ENCODE results near the gene CCDC187. TPM values are rescaled to one million over a fixed set of nuclear protein-coding genes. Genes with fewer than 3 reads are reported as not detected.
"Not testable (repeated sequence)": the region's sequence is repeated elsewhere in the genome, so short reads cannot be mapped to it uniquely, and the experiment has no call there.

CCDC187 gene
- total RNA-seq, 1 donor from 2014 or later = not detected

DNA sequence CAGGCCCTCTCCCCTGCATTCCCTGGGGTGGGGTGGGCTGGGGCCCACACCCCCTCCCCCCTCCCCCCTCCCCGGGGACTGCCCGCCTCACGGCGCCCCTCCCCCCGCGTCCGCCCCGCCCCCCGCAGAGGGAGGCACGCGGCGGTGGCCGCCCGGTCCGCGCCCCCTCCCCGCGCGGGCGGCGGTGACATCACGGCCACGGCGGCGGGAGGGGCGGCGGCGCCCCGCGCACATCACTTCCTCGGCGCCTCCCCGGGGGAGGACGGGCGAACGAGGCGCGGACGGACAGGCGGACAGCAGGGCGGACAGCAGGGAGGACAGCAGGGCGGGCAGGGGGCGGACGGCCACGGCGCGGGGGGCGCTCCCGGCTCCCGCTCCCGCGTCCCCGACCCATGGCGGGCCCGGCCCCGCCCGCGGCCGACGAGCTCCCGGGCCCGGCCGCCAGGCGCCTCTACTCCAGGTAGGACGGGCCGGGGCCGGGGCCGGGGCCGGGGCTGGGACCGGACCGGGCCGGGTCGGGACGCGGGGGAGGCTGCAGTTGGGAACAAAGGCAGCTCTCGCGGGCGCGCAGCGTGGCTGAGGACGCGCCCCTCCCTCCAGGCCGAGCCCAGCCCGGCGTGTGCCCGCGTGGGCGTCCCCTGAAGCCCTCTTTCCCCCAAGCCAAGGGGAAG, 23.5 kb upstream of the CCDC187 start, which contains the start of gene GPSM1:
TSS of gene GPSM1 (plus strand) at position 236 of the 671 bp plus-strand sequence. CDS start at position 393, 157 bp downstream.
- no peak for DNase-seq (ENCODE audit: low read depth, low spot score)

DNA sequence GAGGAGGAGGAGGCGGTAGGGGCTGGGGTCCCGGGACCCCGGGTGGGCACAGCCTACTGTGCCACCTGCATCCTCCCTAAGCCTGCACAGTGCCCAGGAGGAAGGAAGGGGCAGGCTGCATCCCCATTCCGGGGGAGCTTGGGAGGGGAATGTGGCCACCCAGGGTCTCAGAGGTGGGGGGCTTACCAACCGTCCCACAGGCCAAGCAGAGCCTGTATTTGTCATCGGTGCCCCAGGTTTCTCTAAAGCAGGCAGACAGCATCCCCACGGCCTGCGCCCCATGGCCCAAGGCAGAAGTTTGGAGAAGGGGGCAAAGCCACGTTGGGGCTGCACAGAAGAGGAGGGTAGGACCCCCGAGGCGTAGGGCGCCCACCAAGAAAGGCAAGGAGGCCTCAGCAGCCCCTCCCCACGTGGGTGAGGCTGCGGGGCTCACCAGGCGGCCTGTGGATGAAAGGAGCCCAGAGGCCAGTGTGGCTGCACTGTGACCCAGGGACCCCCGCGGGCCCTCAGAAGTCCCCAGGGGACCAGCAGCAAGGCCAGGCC, 22.9 kb upstream of the CCDC187 start:
- no peak for DNase-seq (ENCODE audit: low read depth, low spot score)

DNA sequence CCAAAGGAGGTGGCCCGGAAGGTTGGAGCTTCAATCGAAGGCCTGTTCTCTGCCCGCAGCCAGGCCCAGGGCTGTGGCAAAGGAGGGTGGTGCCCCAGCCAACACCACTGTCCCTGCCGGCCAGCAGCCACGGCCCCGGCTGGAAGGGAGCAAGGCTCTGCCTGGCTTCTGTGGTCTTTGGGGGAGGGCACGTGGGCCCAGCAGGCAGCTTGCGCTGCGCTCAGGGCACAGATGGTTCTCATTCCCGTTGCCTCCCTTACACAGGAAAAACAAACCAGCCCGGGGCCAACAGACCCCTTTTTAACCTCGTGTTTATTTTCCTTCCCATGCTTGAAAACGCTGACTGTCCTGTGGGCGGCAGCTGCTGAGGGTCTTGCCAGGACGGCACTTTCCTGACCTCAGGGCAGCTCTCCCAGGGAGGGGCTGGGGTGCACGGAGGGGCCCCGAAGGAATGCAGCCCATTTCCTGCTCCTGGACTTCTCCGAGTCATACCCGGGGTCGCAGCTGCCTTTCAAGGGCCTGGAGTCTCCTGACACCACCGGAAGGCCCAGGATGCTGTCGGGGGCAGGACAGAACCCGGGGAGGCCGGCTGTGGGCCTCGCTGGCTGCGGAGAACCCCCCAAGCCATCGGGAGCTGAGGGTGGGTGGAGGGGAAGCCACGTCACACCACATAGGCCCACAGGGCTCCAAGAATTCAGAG, 22.3 kb upstream of the CCDC187 start:
- DNase-seq (ENCODE audit: low read depth, low spot score) = no peak

DNA sequence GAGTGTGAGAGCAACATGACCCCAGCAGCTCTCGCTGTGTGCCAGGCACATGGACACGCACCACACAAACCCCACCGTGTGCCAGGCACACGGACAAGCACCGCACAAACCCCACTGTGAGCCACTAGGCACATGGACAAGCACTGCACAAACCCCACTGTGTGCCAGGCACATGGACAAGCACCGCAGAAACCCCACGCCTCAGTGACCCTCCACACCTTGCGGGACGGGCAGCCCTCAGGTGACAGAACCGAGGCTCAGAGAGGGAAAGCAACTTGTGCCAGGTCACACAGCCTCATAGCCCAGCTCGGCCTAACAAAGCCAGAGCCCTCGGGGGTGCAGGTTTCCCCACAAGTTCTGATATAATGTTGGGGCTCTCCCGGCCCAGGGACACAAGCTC, 21.5 kb upstream of the CCDC187 start:
- no peak for DNase-seq (ENCODE audit: low read depth, low spot score)

DNA sequence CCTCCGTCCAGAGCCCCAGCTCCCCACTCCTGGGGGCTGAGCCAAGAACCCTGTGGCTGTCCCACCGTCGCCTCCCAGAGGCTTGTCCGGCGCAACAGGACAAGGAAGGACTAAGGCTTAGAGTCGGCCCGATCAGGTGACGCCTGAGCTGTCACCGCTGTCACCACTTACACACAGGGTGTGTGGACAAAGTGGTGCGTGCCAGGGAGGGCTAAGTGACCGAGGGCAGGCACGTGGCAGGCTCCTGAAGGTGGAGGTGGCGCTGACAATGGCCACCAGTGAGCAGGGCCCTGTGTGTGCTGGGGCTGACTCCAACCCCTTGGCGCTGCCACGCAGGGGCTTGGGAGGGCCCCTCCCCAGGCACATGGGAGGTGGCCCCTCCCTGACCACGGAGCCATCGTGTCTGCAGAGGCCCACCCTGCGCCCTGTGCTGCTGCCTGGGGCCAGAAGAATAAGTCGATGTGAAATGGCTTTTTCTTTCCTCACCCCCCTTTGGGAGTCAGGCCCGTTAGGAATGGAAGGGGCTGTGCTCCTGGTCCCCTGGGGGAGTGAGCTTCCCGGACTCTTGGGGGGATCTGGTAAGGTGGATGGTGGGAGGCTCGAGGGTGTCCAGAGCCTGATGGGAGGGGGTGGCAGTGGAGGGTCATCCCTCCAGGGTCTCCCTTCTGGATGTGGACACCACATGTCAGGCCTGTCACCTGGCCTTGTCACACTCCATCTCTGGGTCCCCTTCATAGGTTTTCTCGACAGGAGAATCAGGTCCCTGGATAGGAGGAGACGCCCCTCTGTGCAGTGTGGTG, 20.8 kb upstream of the CCDC187 start:
- no peak for DNase-seq (ENCODE audit: low read depth, low spot score)

DNA sequence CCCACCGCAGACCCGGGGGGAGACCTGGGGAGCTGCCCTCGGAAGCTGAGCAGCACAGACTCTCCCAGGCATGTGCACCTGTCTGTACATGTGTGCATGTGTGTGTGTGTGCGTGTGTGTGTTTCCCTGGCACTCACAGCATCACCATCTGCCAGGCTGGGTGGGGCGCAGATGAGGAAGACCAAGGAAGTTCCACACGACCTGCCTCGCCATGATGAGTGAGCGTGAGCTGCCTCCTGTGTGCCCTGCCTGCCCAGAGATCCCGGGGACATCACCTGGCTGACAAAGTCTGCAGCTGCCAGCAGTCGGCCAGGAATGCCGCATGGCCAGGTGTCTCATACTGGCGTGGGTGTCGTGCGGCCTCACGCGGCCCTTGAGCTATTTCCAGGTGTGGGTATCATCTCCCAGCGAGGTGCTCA, 19.5 kb upstream of the CCDC187 start:
- no peak for DNase-seq (ENCODE audit: low read depth, low spot score)

DNA sequence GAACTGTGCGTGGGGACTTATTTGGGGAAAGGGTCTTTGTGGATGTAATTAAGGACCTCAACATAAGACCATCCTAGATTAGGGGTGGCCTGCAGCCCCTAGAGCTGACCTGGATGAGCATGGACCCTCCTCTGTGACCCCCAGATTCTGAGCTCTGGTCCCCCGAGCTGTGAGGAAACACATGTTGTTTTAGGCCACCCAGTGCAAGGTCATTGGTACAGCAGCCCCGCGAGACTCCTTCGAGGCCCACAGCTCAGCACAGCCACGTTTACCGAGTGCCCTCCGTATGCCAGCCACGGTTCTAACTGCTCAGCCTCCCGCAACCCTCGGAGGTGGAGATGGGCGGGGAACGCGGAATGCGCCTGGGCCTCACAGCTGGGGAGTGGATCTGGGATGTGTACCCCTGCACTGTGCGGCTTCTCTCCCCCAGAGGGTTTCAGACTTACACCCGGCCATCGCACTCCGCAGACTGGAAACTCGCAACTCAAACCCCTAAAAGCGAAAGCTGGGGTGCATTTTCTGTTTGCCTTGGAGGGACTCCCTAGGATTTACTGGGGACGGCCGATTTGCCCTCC, 18.9 kb upstream of the CCDC187 start:
- no peak for DNase-seq (ENCODE audit: low read depth, low spot score)

DNA sequence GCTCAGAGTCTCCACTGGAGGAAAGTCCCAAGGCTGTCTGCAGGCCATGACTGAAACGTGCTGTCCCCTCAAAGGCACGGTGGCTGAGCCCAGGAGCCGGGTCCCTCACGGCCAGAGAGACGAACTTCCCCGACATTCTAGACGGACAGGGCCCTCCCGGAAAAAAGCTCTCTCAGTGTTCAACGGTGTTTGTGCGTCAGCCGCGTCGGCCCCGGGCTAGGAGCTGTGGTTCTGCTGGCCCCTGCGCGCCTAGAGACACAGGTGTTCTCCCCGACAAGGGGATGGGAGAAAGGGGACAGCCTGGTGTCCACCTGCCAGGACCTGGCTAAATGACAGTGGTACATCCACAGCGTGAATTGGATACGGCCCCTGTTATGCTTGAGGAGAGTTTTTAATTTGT, 17.7 kb upstream of the CCDC187 start:
- no peak for DNase-seq (ENCODE audit: low read depth, low spot score)

DNA sequence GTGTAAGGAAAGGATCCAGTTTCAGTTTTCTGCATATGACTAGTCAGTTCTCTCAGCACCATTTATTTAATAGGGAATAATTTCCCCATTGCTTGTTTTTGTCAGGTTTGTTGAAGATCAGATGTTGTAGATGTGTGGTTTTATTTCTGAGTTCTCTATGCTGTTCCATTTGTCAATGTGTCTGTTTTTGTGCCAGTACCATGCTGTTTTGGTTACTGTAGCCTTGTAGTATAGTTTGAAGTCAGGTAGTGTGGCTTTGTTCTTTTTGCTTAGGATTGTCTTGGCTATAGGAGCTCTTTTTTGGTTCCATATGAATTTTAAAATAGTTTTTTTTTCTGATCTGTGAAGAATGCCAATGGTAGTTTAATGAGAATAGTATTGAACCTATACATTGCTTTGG, 17.1 kb upstream of the CCDC187 start:
- not testable (repeated sequence) for DNase-seq (ENCODE audit: low read depth, low spot score)

DNA sequence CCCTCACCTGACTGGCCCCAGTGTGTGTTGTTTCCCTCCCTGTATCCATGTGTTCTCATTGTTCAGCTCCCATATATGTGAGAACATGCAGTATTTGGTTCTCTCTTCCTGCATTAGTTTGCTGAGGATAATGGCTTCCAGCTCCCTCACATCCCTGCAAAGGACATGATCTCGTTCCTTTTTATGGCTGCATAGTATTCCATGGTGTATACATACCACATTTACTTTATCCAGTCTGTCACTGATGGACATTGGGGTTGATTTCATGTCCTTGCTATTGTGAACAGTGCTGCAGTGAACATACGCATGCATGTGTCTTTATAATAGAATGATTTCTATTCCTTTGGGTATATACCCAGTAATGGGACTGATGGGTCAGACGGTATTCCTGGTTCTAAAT, 16.1 kb upstream of the CCDC187 start:
- not testable (repeated sequence) for DNase-seq (ENCODE audit: low read depth, low spot score)

DNA sequence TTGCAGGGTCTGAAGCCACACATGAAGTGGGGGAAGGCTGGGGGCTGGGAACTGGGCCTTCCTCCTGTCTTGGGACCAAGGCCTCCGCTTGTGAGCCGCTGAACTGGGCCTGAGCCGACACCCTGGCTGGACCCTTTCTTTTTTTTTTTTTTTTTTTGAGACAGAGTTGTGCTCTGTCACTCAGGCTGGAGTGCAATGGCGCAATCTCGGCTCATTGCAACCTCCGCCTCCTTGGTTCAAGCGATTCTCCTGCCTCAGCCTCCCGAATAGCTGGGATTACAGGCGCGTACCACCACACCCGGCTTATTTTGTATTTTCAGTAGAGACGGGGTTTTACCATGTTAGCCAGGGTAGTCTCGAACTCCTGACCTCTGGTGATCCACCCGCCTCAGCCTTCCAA, 15.3 kb upstream of the CCDC187 start:
- not testable (repeated sequence) for DNase-seq (ENCODE audit: low read depth, low spot score)

DNA sequence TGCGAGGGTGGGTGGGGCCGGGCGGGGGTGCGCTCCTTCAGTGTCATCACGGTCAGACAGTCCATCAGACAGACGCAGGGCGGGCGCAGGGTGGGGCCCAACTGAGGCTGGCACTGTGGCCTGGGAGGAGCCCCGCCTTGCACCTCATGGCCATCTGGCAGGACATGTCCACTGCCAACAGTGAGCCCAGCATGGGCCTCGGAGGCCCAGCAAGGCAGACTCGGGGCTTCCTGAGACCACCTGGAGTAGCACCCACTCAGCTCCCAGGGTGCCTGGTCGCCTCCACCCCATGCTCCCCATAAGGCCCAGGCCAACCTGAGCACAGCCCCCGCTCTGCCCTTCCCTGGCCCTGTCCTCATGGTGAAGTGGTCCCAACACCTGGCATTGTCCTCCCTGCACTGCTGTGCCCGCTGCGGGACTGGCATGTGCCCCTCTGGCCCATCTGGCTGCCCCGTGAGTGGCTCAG, 14.9 kb upstream of the CCDC187 start:
- DNase-seq (ENCODE audit: low read depth, low spot score) = no peak

DNA sequence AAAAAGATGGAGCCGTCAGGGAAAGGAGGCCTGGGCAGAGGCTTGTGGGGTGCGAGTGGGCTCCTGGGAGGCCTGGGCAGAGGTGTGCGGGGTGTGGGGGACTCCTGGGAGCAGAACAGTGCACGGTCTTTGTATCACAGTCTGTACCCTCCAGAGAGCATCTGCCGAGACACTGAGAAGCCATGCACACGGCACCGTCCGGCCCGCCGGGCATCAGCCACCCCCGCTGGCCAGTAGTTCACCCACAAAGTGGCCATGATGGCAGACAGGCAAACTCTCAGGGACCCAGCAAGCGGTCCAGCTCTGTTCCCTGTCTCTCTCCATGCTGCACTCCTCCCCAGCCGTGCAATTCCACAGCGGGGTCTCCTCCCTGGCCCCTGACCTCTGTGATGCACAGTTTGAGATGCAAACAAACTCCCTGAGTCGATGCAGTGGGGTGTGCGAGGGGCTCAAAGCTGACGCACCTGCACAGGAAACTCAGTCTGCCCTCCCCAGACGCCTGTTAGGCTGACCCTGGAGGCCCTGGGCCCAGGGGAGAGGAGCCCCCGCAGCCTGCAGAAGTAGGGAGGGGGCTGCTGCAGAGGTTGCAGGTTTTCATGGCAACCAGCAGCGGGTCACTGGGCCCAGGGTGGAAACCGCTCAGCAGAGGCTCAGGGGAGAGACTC, 14.3 kb upstream of the CCDC187 start:
- no peak for DNase-seq (ENCODE audit: low read depth, low spot score)

DNA sequence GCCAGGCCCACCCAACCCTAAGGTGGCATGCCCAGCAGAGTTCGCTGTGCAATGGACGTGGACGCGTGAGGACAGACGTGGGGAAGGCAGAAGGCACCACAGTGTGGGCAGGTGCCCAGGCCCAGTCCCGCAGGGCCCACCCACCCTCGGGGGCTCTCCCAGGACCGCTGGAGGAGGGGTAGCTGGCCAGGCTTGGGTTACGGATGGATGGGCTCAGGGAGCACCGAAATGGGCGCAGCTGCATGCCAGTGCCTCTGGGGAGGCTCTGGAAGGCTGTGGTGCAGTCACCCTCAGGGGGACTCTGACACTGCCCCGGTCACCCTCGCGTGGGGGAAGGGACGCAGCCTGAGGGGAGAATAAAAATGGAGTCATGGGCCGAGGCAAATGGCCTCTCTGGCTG, 13.8 kb upstream of the CCDC187 start:
- DNase-seq (ENCODE audit: low read depth, low spot score) = no peak

DNA sequence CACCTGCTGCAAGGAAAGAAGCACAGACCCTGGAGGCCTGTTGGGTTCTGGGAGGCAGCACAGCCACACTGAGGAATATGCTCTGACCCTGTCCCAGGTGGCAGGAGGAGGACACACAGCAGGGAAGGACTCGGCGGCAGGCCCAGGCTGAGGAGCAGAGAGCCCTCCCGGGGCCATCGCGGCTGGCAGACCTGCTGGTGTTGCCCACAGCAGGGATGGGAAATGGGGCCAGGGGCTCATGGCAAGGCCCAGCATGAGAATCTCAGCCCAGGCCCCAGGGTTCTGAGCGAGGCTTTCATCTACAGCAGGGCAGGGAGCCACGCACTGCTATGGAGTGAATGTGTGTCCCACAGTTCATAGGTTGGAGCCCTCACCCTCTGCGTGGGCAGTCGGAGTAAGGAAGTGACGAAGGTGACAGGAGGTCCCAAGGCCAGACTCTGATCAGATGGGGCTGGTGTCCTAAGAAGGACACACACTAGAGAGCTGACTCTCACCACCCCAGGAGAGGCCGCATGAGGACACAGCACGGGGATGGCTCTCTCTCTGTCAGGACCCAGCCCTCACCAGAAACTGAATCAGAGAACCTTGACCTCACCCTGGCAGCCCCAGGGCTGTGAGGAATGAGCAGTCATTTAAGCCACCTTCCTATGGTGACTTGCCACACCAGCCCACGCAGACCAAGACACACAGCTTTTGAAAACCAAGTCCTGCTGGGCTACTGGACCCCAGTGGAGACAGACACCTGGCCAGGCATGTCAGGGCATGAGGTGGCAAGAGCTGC, 13.2 kb upstream of the CCDC187 start:
- no peak for DNase-seq (ENCODE audit: low read depth, low spot score)

DNA sequence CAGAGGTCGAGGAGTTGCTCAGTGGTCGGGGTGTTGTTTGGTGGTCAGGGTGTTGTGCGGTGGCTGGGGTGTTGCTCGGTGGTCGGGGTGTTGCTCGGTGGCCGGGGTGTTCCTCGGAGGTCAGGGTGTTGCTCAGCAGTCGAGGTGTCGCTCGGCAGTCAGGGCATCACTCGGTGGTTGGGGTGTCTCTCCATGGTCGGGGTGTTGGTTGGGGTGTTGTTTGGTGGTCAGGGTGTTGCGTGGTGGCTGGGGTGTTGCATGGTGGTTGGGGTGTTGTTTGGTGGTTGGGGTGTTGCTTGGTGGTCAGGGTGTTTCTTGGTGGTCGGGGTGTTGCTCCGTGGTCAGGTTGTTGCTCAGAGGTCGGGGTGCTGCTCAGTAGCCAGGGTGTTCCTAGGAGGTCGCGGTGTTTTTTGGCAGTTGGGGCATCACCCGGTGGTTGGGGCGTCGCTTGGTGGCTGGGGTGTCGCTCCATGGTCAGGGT, 12.4 kb upstream of the CCDC187 start:
- DNase-seq (ENCODE audit: low read depth, low spot score) = no peak

DNA sequence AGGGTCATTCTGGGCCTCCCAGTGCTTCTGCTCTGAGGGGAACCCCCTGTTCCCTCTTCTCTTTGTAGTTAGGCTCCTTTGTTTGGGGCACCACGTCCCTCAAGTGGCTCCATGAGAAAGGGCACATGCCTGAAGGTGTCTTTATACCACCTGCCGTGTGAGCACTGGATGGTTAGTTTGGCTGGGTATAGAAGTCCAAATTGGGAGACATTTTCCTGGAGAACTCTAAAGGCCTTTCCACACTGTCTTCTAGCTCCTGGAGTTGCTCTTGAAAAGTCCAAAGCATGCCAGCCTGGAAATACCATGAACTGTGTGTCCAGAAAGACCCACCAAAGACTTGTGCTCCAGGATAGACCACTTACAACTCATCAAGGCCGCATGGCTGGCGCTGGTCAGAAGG, 11.1 kb upstream of the CCDC187 start:
- DNase-seq (ENCODE audit: low read depth, low spot score) = no peak

DNA sequence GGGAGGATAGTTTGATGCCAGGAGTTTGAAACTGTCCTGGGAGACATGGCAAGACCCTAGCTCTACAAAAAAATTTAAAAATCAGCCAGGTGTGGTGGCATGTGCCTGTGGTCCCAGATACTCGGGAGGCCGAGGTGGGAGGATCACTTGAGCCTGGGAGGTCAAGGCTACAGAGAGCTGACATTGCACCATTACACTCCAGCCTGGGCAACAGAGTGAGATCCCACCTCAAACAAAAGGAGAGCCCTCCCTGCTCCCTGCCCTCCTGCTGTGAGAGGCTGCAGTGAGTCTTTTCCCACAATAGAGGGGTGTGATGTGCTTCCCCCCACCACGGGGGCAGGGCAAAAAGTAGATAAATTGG, 10.1 kb upstream of the CCDC187 start:
- DNase-seq (ENCODE audit: low read depth, low spot score) = no peak

DNA sequence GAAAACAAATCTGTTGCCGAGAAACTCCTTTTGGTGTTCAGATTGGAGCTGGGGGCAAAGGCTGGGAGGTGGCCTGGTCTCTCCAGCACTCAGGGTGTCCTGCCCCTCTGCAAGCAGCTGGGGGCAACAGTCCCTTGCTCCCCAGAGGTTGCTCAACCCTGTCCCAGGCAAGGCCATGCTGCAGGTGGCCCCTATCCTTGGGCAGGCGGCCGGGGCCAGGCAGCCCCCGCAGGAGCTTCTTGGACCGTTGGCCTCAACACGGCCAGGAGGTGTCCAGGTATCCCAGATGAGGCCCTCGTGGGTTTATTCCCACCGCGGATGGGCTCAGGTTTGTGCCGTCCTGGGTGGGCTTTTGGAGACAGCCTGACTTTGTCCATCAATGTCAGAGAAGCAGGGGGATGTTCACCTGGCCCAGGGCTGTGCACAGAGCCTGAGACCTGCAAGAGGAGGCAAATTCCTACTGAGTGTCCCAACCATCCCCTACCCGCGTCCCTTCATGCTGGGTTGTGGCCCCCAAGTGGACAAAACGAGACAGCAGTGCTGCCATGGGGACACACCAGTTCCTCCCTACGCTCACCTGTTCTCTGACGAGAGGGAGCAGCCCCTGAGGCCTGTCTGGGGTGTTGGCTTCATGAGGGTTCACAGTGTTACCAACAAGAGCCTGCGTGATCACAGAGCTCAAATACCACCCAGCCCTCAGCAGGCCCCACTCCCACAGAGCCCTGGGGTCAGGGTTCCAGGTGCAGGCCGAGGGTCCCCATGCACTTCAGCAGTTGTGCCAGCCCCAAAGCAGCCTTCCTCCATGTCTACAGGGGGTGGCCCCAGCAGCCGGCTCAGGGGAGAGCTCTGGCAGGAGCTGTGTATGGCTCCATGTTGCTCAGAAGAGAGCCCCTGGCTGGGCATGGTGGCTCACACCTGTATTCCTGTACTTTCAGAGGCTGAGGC, 9.5 kb upstream of the CCDC187 start:
- no peak for DNase-seq (ENCODE audit: low read depth, low spot score)

Data from pulmonary artery endothelial cell (primary cell).